ENCODE results near the gene HDAC4. TPM values are rescaled to one million over a fixed set of nuclear protein-coding genes. Genes with fewer than 3 reads are reported as not detected.

Gene HDAC4
- total RNA-seq, 1 experiment from 2014 or later = 44.4 TPM

GRCh38 chr2:239019183-239019581, 381.6 kb downstream of the HDAC4 start:
- Mint-ChIP-seq H3K4me1 (peaks cover 7% of the 10 kb centered on the region), H3K4me3 (no peak overlapping the region), H3K27ac (no peak overlapping the region), H3K36me3 (no peaks in the 10 kb centered on the region), H3K9me3 (no peaks in the 10 kb centered on the region), H3K27me3 (ENCODE audit: low read depth) (peaks cover 2% of the 10 kb centered on the region; the same call in 1 of the 2 replicates)
- no peak for DNase-seq (ENCODE audit: low spot score)
- no peak for TF ChIP-seq ZSCAN18 (CRISPR knock-in tag; IDR thresholded peaks at IDR 0.05)
- TF ChIP-seq NFATC4 (CRISPR knock-in tag; IDR thresholded peaks at IDR 0.05) = no peak
- TF ChIP-seq SOX15 (CRISPR knock-in tag; IDR thresholded peaks at IDR 0.05) = no peak
- no peak for TF ChIP-seq GTF2I (CRISPR knock-in tag; conservative IDR thresholded peaks at IDR 0.05)
- no peak for TF ChIP-seq NFYB (CRISPR knock-in tag; conservative IDR thresholded peaks at IDR 0.05; ENCODE audit: low read depth)
- TF ChIP-seq ERG (CRISPR knock-in tag; IDR thresholded peaks at IDR 0.05) = no peak
- no peak for TF ChIP-seq ZNF396 (CRISPR knock-in tag; IDR thresholded peaks at IDR 0.05; ENCODE audit: borderline replicate concordance)
- TF ChIP-seq, protein P1, sequence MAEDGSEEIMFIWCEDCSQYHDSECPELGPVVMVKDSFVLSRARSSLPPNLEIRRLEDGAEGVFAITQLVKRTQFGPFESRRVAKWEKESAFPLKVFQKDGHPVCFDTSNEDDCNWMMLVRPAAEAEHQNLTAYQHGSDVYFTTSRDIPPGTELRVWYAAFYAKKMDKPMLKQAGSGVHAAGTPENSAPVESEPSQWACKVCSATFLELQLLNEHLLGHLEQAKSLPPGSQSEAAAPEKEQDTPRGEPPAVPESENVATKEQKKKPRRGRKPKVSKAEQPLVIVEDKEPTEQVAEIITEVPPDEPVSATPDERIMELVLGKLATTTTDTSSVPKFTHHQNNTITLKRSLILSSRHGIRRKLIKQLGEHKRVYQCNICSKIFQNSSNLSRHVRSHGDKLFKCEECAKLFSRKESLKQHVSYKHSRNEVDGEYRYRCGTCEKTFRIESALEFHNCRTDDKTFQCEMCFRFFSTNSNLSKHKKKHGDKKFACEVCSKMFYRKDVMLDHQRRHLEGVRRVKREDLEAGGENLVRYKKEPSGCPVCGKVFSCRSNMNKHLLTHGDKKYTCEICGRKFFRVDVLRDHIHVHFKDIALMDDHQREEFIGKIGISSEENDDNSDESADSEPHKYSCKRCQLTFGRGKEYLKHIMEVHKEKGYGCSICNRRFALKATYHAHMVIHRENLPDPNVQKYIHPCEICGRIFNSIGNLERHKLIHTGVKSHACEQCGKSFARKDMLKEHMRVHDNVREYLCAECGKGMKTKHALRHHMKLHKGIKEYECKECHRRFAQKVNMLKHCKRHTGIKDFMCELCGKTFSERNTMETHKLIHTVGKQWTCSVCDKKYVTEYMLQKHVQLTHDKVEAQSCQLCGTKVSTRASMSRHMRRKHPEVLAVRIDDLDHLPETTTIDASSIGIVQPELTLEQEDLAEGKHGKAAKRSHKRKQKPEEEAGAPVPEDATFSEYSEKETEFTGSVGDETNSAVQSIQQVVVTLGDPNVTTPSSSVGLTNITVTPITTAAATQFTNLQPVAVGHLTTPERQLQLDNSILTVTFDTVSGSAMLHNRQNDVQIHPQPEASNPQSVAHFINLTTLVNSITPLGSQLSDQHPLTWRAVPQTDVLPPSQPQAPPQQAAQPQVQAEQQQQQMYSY (CRISPR knock-in tag; IDR thresholded peaks at IDR 0.05) = no peak
- TF ChIP-seq, protein P2, sequence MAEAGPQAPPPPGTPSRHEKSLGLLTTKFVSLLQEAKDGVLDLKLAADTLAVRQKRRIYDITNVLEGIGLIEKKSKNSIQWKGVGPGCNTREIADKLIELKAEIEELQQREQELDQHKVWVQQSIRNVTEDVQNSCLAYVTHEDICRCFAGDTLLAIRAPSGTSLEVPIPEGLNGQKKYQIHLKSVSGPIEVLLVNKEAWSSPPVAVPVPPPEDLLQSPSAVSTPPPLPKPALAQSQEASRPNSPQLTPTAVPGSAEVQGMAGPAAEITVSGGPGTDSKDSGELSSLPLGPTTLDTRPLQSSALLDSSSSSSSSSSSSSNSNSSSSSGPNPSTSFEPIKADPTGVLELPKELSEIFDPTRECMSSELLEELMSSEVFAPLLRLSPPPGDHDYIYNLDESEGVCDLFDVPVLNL (CRISPR knock-in tag; IDR thresholded peaks at IDR 0.05; ENCODE audit: borderline replicate concordance, low read depth) = no peak
- TF ChIP-seq NR1H2 (CRISPR knock-in tag; IDR thresholded peaks at IDR 0.05) = no peak
- ChIA-PET POLR2A (no interaction called here), CTCF (no interaction called here)
- ATAC-seq = no peak

GRCh38 chr2:239018271-239019182, 382.3 kb downstream of the HDAC4 start:
- H3K27me3 Mint-ChIP-seq (ENCODE audit: low read depth) = peaks cover 2% of the 10 kb centered on the region; the same call in 1 of the 2 replicates
- no peak overlapping the region for H3K27ac Mint-ChIP-seq
- no peaks in the 10 kb centered on the region for H3K9me3 Mint-ChIP-seq
- no peak overlapping the region for H3K4me3 Mint-ChIP-seq
- POLR2A ChIA-PET = no interaction called here
- peaks cover 7% of the 10 kb centered on the region for H3K4me1 Mint-ChIP-seq
- H3K36me3 Mint-ChIP-seq = no peaks in the 10 kb centered on the region
- ATAC-seq = no peak
- no peak for DNase-seq (ENCODE audit: low spot score)
- TF ChIP-seq ZNF396 (CRISPR knock-in tag; IDR thresholded peaks at IDR 0.05; ENCODE audit: borderline replicate concordance) = no peak
- TF ChIP-seq TP53 (CRISPR knock-in tag; IDR thresholded peaks at IDR 0.05) = no peak
- no peak for TF ChIP-seq ETV6 (CRISPR knock-in tag; IDR thresholded peaks at IDR 0.05)
- no peak for TF ChIP-seq ZNF263 (CRISPR knock-in tag; IDR thresholded peaks at IDR 0.05; ENCODE audit: low read depth)
- TF ChIP-seq PRRX2 (CRISPR knock-in tag; IDR thresholded peaks at IDR 0.05) = no peak
- no peak for TF ChIP-seq NFATC4 (CRISPR knock-in tag; IDR thresholded peaks at IDR 0.05)
- TF ChIP-seq, protein P3, sequence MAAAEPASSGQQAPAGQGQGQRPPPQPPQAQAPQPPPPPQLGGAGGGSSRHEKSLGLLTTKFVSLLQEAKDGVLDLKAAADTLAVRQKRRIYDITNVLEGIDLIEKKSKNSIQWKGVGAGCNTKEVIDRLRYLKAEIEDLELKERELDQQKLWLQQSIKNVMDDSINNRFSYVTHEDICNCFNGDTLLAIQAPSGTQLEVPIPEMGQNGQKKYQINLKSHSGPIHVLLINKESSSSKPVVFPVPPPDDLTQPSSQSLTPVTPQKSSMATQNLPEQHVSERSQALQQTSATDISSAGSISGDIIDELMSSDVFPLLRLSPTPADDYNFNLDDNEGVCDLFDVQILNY (CRISPR knock-in tag; IDR thresholded peaks at IDR 0.05) = no peak
- TF ChIP-seq ZNF416 (CRISPR knock-in tag; IDR thresholded peaks at IDR 0.05) = no peak
- TF ChIP-seq CREB1 (CRISPR knock-in tag; IDR thresholded peaks at IDR 0.05) = no peak
- no peak for TF ChIP-seq SMAD3 (CRISPR knock-in tag; IDR thresholded peaks at IDR 0.05; ENCODE audit: borderline replicate concordance)
- CTCF ChIA-PET = no interaction called here

Data from WTC11 (cell line).